Transverse colon (tissue), 4 donors: Measurements from ENCODE around the gene CDC5L.

Experiments
- CTCF ChIP-seq, 5 experiments: fragments of 200-600 bp in 3 of 5; fragments of 450-650 bp in 2 of 5; sonication (generic) in 3 of 5; IDR thresholded peaks; 1 replicate in 2 of 5; 2 replicates in 3 of 5; pipeline ENCODE4 v1.5.1; 2016 to 2017; ENCODE audit warnings: antibody characterized with exemption in 5 of 5, inconsistent platforms in 3 of 5, mild to moderate bottlenecking in 2 of 5, moderate library complexity in 1 of 5
- POLR2A ChIP-seq: fragments of 450-650 bp; IDR thresholded peaks from one replicate; pipeline ENCODE4 v1.6.1; 2016; ENCODE audit warnings: antibody characterized with exemption, mild to moderate bottlenecking, moderate library complexity
- POLR2AphosphoS5 ChIP-seq, 3 donors: sonication (generic); formaldehyde crosslinking; IDR thresholded peaks; one replicate each; pipeline ENCODE4 v1.6.1; 2016; ENCODE audit warnings: antibody characterized with exemption in 3 of 3

GRCh38 chr6:44409207-44409794, 21.8 kb downstream of the CDC5L start:
- TF ChIP-seq CTCF (IDR thresholded peaks at IDR 0.05): no peak
- no peak for TF ChIP-seq POLR2A
- no peak for TF ChIP-seq POLR2AphosphoS5 (IDR thresholded peaks at IDR 0.05)
